Upper lobe of left lung (tissue), 4 donors: ENCODE measurements around the gene ILDR1.

ENCODE experiments used
- CTCF ChIP-seq, 6 experiments: fragments of 450-650 bp in 4 of 6; fragments of 200-600 bp in 2 of 6; sonication (generic) in 2 of 6; IDR thresholded peaks; one replicate each; pipeline ENCODE4 v1.5.1; 2016 to 2019; ENCODE audit warnings: antibody characterized with exemption in 6 of 6
- POLR2A ChIP-seq, 4 donors: fragments of 450-650 bp; IDR thresholded peaks; one replicate each; pipeline ENCODE4 v1.5.1; 2016 to 2017; ENCODE audit warnings: antibody characterized with exemption in 4 of 4, mild to moderate bottlenecking in 2 of 4

DNA sequence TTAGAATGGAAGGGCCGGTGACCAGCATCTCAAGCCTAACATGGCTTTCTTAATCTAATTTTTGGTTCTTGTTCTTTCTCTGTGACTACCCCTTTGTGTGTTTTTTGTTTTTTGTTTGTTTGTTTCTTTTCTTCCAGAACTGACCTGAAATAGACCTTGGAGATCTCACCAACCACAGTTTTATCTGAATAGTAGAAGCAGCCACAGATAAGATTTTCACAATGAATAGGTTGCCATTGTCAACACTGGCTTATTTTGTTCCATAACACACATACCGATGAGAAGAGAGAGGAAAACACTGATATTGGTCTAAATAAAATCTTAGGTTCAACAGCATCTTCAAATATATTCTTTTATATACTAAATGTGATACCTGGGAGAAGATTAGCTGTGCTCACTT lies 11.5 kb downstream of the ILDR1 start:
- no peak for TF ChIP-seq CTCF (IDR thresholded peaks at IDR 0.05)
- no peak for TF ChIP-seq POLR2A (IDR thresholded peaks at IDR 0.05)
